OCI-LY3 (cell line): ENCODE data around the gene KCNH5.

ENCODE experiments used
- EZH2phosphoT487 ChIP-seq: fragments of 200-600 bp; shearing (Covaris generic); IDR thresholded peaks from 2 replicates; pipeline ENCODE4 v1.6.1; 2018; ENCODE audit warnings: antibody characterized with exemption, mixed run types, low read depth
- TF ChIP-seq, protein P1 (sequence below): fragments of 200-600, 300-600 bp; sonication (generic); IDR thresholded peaks from 2 replicates; pipeline ENCODE4 v1.5.1; 2014; ENCODE audit warnings: antibody characterized with exemption, low read length, low read depth

DNA sequence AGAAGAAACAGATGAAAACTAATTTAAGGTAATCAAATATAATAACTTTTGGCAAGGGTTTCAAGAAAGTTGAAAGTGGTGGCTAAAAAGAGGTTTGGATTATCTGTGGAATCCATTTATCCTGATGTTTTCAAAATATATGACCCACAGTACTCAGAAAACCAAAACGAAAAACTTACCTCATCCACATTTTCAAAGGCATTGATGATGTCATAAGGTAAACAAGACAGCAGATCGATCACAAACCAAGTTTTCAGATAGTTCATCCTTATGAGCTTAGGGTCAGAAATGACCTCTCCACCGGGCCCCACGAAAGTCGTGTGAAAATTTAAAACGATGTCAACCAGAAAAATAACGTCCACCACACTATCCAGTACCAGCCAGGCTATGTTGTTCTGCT lies 64.6 kb downstream of the KCNH5 start:
- TF ChIP-seq, protein P1, sequence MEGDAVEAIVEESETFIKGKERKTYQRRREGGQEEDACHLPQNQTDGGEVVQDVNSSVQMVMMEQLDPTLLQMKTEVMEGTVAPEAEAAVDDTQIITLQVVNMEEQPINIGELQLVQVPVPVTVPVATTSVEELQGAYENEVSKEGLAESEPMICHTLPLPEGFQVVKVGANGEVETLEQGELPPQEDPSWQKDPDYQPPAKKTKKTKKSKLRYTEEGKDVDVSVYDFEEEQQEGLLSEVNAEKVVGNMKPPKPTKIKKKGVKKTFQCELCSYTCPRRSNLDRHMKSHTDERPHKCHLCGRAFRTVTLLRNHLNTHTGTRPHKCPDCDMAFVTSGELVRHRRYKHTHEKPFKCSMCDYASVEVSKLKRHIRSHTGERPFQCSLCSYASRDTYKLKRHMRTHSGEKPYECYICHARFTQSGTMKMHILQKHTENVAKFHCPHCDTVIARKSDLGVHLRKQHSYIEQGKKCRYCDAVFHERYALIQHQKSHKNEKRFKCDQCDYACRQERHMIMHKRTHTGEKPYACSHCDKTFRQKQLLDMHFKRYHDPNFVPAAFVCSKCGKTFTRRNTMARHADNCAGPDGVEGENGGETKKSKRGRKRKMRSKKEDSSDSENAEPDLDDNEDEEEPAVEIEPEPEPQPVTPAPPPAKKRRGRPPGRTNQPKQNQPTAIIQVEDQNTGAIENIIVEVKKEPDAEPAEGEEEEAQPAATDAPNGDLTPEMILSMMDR = no peak
- no peak for TF ChIP-seq EZH2phosphoT487
